PC-9 (cell line): ENCODE measurements around the gene CNRIP1. TPM values are rescaled to one million over a fixed set of nuclear protein-coding genes. Genes with fewer than 3 reads are reported as not detected.
A peak's percentile ranks its signal among the peaks of the same experiment; 100 is the strongest.

Experiments used
- BruUV-seq: library from RNA; stranded (reverse); fragments of 400-500 nt; replicated peaks from 2 replicates; lab custom pipeline; 2021; lab: Mats Ljungman, UMichigan
- CTCF ChIA-PET: fragments of 300-600 bp; sonication (Branson Sonifier 250); formaldehyde crosslinking; loops from one replicate; lab custom pipeline; 2022; ENCODE audit warnings: antibody characterized with exemption; lab: Charles Lee
- POLR2A ChIA-PET: fragments of 300-600 bp; sonication (Branson Sonifier 250); formaldehyde crosslinking; loops from one replicate; lab custom pipeline; 2022; ENCODE audit warnings: antibody characterized with exemption; ENCODE audit not compliant: unreplicated experiment; lab: Charles Lee
- DNase-seq, 2 experiments: peaks; one replicate each; pipeline versions ENCODE4 v3.0.0 to v3.0.0-alpha.2; 2015 to 2022; ENCODE audit warnings: mixed read lengths in 1 of 2
- H2AFZ ChIP-seq: fragments of 200-600 bp; sonication (generic); 2 replicates; pipeline ENCODE4 v1.8.1; 2017; ENCODE audit warnings: antibody characterized with exemption
- H3F3A ChIP-seq: fragments of 200-600 bp; sonication (generic); 2 replicates; pipeline ENCODE4 v1.8.1; 2017; ENCODE audit warnings: antibody characterized with exemption, mild to moderate bottlenecking, low read depth; ENCODE audit not compliant: insufficient read depth
- H3K27ac ChIP-seq: fragments of 200-600 bp; sonication (generic); 2 replicates; pipeline ENCODE4 v1.6.1; 2016; ENCODE audit warnings: mixed run types
- H3K27me3 ChIP-seq: fragments of 200-600 bp; sonication (generic); 2 replicates; pipeline ENCODE4 v1.6.1; 2016; ENCODE audit warnings: low read depth, mixed run types; ENCODE audit not compliant: insufficient read depth
- H3K36me3 ChIP-seq: fragments of 200-600 bp; sonication (generic); 2 replicates; pipeline ENCODE4 v1.6.1; 2016; ENCODE audit warnings: low read depth, mixed run types
- H3K4me1 ChIP-seq: fragments of 200-600 bp; sonication (generic); replicated peaks from 2 replicates; pipeline ENCODE4 v1.6.1; 2016; ENCODE audit warnings: mixed run types; ENCODE audit not compliant: insufficient read depth
- H3K4me2 ChIP-seq: fragments of 200-600 bp; sonication (generic); 2 replicates; pipeline ENCODE4 v1.6.1; 2017; ENCODE audit warnings: mixed run types
- H3K4me3 ChIP-seq: fragments of 200-600 bp; sonication (generic); 2 replicates; pipeline ENCODE4 v1.6.1; 2016; ENCODE audit warnings: mixed run types
- H3K79me2 ChIP-seq: fragments of 200-600 bp; sonication (generic); 2 replicates; pipeline ENCODE4 v1.6.1; 2017; ENCODE audit warnings: low read depth, mixed run types
- H3K9me2 ChIP-seq: fragments of 200-600 bp; sonication (generic); 2 replicates; pipeline ENCODE4 v1.8.1; 2017; ENCODE audit warnings: mild to moderate bottlenecking; ENCODE audit not compliant: insufficient read depth
- H3K9me3 ChIP-seq: fragments of 200-600 bp; sonication (generic); 2 replicates; pipeline ENCODE4 v1.8.1; 2016; ENCODE audit warnings: low read depth; ENCODE audit not compliant: insufficient read depth
- H4K20me1 ChIP-seq: fragments of 200-600 bp; sonication (generic); 2 replicates; pipeline ENCODE4 v1.8.1; 2017; ENCODE audit not compliant: insufficient read depth
- CTCF ChIP-seq: fragments of 200-600 bp; sonication (generic); conservative IDR thresholded peaks from 2 replicates; pipeline ENCODE4 v1.6.1; 2017; ENCODE audit warnings: mixed run types, antibody characterized with exemption, mild to moderate bottlenecking, moderate library complexity
- EZH2 ChIP-seq: fragments of 200-600 bp; sonication (generic); IDR thresholded peaks from 2 replicates; pipeline ENCODE4 v1.8.0; 2017; ENCODE audit warnings: antibody characterized with exemption, low read depth
- intact Hi-C: fragments of 100-400 bp; cut with micrococcal nuclease; formaldehyde crosslinking; loops from one replicate; pipeline ENCODE4 v1.10.0; 2022; ENCODE audit not compliant: unreplicated experiment
- total RNA-seq: library from RNA; stranded (reverse); gene quantifications from 2 replicates; pipeline ENCODE4 v1.2.3, GENCODE V29; 2021

CNRIP1 gene
- total RNA-seq, 1 experiment from 2014 or later = not detected

GRCh38 chr2:68253219-68254068 lies 66.3 kb downstream of the CNRIP1 start:
- Histone ChIP-seq H3K4me2 (peak overlapping the region; percentile 96), H3K4me3 (peak overlapping the region; percentile 96), H3K4me1 (peaks cover 43% of the 10 kb centered on the region), H3K9me2 (no peaks in the 10 kb centered on the region; the same call in 1 of the 2 replicates), H3K9me3 (no peaks in the 10 kb centered on the region), H2AFZ (peak overlapping the region; percentile 91), H3K79me2 (peaks cover 55% of the 10 kb centered on the region), H3K27me3 (no peaks in the 10 kb centered on the region), H3F3A (peaks cover 17% of the 10 kb centered on the region), H4K20me1 (peaks cover 25% of the 10 kb centered on the region), H3K36me3 (no peaks in the 10 kb centered on the region), H3K27ac (peak overlapping the region; percentile 70)
- no TSS peak for BruUV-seq
- POLR2A ChIA-PET = interaction anchor here (0.7 kb wide), 2 partner anchors 96 to 191 kb away, joined by 8 read pairs; partner anchors contain the start of gene PNO1
- DNase-seq = no peak
- intact Hi-C loops = loop anchor here (5.0 to 10.0 kb wide), 3 partner anchors 66 to 189 kb away; partner anchors contain the start of gene C1D
- CTCF ChIA-PET = no interaction called here
- TF ChIP-seq CTCF (no peak), EZH2 (no peak)

GRCh38 chr2:68252400-68253218 lies 67.1 kb downstream of the CNRIP1 start, which contains the start of gene PPP3R1:
Gene PPP3R1, minus strand, starts transcription at chr2:68252532. Its CDS starts 405 bp downstream, at chr2:68252127.
- Histone ChIP-seq H3F3A (peaks cover 17% of the 10 kb centered on the region), H3K4me3 (peak within 1 kb of the TSS; percentile 96), H4K20me1 (peaks cover 32% of the 10 kb centered on the region), H2AFZ (peak within 1 kb of the TSS; percentile 91), H3K79me2 (peaks cover 63% of the 10 kb centered on the region), H3K27ac (peak within 1 kb of the TSS; percentile 81), H3K9me3 (no peaks in the 10 kb centered on the region), H3K4me1 (peaks cover 47% of the 10 kb centered on the region), H3K27me3 (no peaks in the 10 kb centered on the region), H3K36me3 (no peaks in the 10 kb centered on the region), H3K9me2 (no peaks in the 10 kb centered on the region; the same call in 1 of the 2 replicates), H3K4me2 (peak within 1 kb of the TSS; percentile 97)
- ChIA-PET CTCF (no interaction called here), POLR2A (interaction anchor here (0.5 to 0.7 kb wide), 7 partner anchors 57 to 1137 kb away, joined by 3 to 8 read pairs (median 4); partner anchors contain the start of genes C1D and PNO1)
- intact Hi-C loops = loop anchor here (1.0 to 10.0 kb wide), 4 partner anchors 65 to 188 kb away; partner anchors contain the start of genes C1D and PNO1
- TSS peak; percentile 94 for BruUV-seq
- DNase-seq = peak; percentile 84 to 97
- TF ChIP-seq EZH2 = no peak
- no peak for TF ChIP-seq CTCF
